IMR-90 (cell line): ENCODE data around the gene GFAP.

Experiments used
- CEBPB ChIP-seq: IDR thresholded peaks from 2 replicates; pipeline ENCODE4 v1.6.1; 2012; ENCODE audit warnings: low read depth, low read length, improper control_type of control experiment
- CTCF ChIP-seq: conservative IDR thresholded peaks from 2 replicates; pipeline ENCODE4 v1.5.1; 2012; ENCODE audit warnings: mild to moderate bottlenecking, low read depth, low read length, improper control_type of control experiment
- POLR2A ChIP-seq: IDR thresholded peaks from 2 replicates; pipeline ENCODE4 v1.6.1; 2012; ENCODE audit warnings: mild to moderate bottlenecking, low read depth, low read length

- TF ChIP-seq CTCF (no peak), CEBPB (no peak), POLR2A (no peak)
These were observed 35.9 kb downstream of the GFAP start for GRCh38 chr17:44879376-44879775.
